SU-DHL-6 (cell line): ENCODE data around the gene RB1.
"Not testable (repeated sequence)": the region's sequence is repeated elsewhere in the genome, so short reads cannot be mapped to it uniquely, and the experiment has no call there.

Experiments
- H2AFZ ChIP-seq: fragments of 200-600 bp; sonication (generic); 2 replicates; pipeline ENCODE4 v1.6.1; 2014; ENCODE audit warnings: low read depth, mild to moderate bottlenecking, moderate library complexity, mixed read lengths, antibody characterized with exemption, low read length; ENCODE audit not compliant: severe bottlenecking
- H3F3A ChIP-seq: fragments of 200-600 bp; shearing (Covaris generic); 2 replicates; pipeline ENCODE4 v1.6.0; 2016; ENCODE audit warnings: antibody characterized with exemption, mild to moderate bottlenecking; ENCODE audit not compliant: insufficient read depth
- H3K27ac ChIP-seq: fragments of 200-600 bp; sonication (generic); 2 replicates; pipeline ENCODE4 v1.5.1; 2016; ENCODE audit warnings: low read depth, mild to moderate bottlenecking, low read length, moderate library complexity, mixed read lengths
- H3K27me3 ChIP-seq: fragments of 200-600 bp; sonication (generic), shearing (Covaris generic); 2 replicates; pipeline ENCODE4 v1.6.0; 2014; ENCODE audit warnings: mild to moderate bottlenecking, low read length
- H3K36me3 ChIP-seq: fragments of 200-600 bp; sonication (generic); 2 replicates; pipeline ENCODE4 v1.6.1; 2014; ENCODE audit warnings: mild to moderate bottlenecking, low read length, mixed read lengths
- H3K4me2 ChIP-seq: fragments of 300-600, 200-600 bp; shearing (Covaris generic), sonication (generic); 2 replicates; pipeline ENCODE4 v1.6.0; 2014; ENCODE audit warnings: low read length, low read depth, mild to moderate bottlenecking; ENCODE audit not compliant: poor library complexity, severe bottlenecking
- H3K4me3 ChIP-seq: fragments of 200-600 bp; sonication (generic); 2 replicates; pipeline ENCODE4 v1.5.1; 2014; ENCODE audit warnings: antibody characterized with exemption, low read length, mild to moderate bottlenecking, mixed read lengths; ENCODE audit not compliant: insufficient read depth, poor library complexity, severe bottlenecking
- H3K79me2 ChIP-seq: fragments of 200-600 bp; sonication (generic); 2 replicates; pipeline ENCODE4 v1.6.1; 2014; ENCODE audit warnings: mild to moderate bottlenecking, low read length, moderate library complexity; ENCODE audit not compliant: insufficient read depth
- H3K9ac ChIP-seq: fragments of 200-600 bp; sonication (generic); 2 replicates; pipeline ENCODE4 v1.7.0; 2014; ENCODE audit warnings: mild to moderate bottlenecking, low read length
- H3K9me2 ChIP-seq: fragments of 200-600 bp; sonication (generic); replicated peaks from 2 replicates; pipeline ENCODE4 v1.6.1; 2014; ENCODE audit warnings: low read length; ENCODE audit not compliant: insufficient read depth
- H3K9me3 ChIP-seq: fragments of 200-600 bp; sonication (generic); 2 replicates; pipeline ENCODE4 v1.6.1; 2014; ENCODE audit warnings: low read length, mixed read lengths; ENCODE audit not compliant: insufficient read depth
- H4K20me1 ChIP-seq: fragments of 200-600 bp; sonication (generic); 2 replicates; pipeline ENCODE4 v1.6.1; 2014; ENCODE audit warnings: low read depth, mild to moderate bottlenecking, antibody characterized with exemption, low read length, moderate library complexity, mixed read lengths
- EZH2phosphoT487 ChIP-seq: fragments of 200-600 bp; sonication (generic), shearing (Covaris generic); conservative IDR thresholded peaks from 2 replicates; pipeline ENCODE4 v1.6.1; 2018; ENCODE audit warnings: mild to moderate bottlenecking, antibody characterized with exemption, low read length, moderate library complexity, mixed read lengths
- TF ChIP-seq, protein P1 (sequence below): fragments of 200-600 bp; sonication (generic); IDR thresholded peaks from one replicate; pipeline ENCODE4 v1.5.1; 2017; ENCODE audit warnings: antibody characterized with exemption, mild to moderate bottlenecking, low read length, moderate library complexity; ENCODE audit not compliant: insufficient read depth, poor library complexity, severe bottlenecking

RB1 gene

DNA sequence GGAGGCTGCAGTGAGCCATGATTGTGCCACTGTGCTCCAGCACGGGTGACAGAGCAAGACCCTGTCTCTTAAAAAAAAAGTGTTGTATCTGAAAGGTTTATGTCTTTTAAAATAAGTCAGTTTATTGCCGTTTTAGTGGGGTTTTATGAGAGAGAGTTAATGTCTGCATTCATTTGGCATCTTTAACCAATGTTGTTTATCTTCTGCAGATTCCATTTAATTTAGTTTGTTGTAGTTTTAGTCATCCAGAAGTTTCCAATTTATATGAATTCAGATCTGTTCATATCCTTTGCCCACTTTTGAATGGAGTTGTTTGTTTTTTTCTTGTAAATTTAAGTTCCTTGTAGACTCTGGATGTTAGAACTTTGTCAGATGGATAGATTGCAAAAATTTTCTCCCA is 146.1 kb downstream of the RB1 start:
- Histone ChIP-seq H3K9me2 (no peaks in the 10 kb centered on the region), H3K9ac (no peak overlapping the region), H3K27ac (no peak overlapping the region), H3K4me2 (no peak overlapping the region), H4K20me1 (no peaks in the 10 kb centered on the region), H3K36me3 (peaks cover 18% of the 10 kb centered on the region), H3K27me3 (no peaks in the 10 kb centered on the region), H3K4me3 (no peak overlapping the region), H2AFZ (no peak overlapping the region), H3K9me3 (0 out of 2 replicates have a peak, but pooled peaks cover 5% of the 10 kb centered on the region), H3F3A (peaks cover 4% of the 10 kb centered on the region; the same call in 1 of the 2 replicates), H3K79me2 (peaks cover 17% of the 10 kb centered on the region)
- TF ChIP-seq EZH2phosphoT487: no peak
- TF ChIP-seq, protein P1, sequence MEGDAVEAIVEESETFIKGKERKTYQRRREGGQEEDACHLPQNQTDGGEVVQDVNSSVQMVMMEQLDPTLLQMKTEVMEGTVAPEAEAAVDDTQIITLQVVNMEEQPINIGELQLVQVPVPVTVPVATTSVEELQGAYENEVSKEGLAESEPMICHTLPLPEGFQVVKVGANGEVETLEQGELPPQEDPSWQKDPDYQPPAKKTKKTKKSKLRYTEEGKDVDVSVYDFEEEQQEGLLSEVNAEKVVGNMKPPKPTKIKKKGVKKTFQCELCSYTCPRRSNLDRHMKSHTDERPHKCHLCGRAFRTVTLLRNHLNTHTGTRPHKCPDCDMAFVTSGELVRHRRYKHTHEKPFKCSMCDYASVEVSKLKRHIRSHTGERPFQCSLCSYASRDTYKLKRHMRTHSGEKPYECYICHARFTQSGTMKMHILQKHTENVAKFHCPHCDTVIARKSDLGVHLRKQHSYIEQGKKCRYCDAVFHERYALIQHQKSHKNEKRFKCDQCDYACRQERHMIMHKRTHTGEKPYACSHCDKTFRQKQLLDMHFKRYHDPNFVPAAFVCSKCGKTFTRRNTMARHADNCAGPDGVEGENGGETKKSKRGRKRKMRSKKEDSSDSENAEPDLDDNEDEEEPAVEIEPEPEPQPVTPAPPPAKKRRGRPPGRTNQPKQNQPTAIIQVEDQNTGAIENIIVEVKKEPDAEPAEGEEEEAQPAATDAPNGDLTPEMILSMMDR: no peak

DNA sequence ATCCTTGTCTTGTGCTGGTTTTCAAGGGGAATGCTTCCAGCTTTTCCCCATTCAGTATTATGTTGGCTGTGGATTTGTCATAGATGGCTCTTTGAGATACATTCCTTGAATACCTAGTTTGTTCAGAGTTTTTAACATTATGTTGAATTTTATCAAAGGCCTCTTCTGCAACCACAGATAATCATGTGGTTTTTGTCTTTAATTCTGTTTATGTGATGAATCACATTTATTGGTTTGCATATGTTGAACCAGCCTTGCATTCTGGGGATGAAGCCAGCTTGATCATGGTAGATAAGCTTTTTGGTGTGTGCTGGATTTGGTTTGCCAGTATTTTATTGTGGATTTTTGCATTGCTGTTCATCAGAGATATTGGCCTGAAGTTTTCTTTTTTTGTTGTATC is 147.6 kb downstream of the RB1 start:
- H3F3A ChIP-seq: not testable (repeated sequence)

DNA sequence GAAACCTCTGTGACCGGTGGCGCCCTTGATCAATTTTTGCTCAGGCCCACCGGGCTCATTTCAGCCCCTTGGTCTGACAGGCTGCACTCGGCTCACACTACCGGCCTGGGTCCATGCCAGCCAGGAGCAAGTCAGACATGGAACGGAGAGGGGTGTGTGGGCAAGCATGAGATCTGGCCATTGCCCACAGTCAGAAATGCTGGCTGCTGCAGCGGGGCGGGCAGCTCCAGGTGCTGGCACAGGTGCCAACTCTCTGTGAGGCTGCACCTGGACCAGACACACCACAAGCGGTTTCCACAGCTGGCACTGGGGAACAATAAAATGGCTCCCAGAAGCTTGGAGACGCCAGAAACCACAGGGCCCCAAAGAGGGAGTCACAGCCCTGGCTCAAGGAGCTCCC is 153.0 kb downstream of the RB1 start:
- Histone ChIP-seq H3K27me3 (no peaks in the 10 kb centered on the region), H3K9me2 (no peaks in the 10 kb centered on the region), H3K36me3 (peaks cover 37% of the 10 kb centered on the region), H3K79me2 (0 out of 2 replicates have a peak, but pooled peaks cover 4% of the 10 kb centered on the region), H2AFZ (no peak overlapping the region), H3K4me2 (no peak overlapping the region), H3K9me3 (no peaks in the 10 kb centered on the region), H4K20me1 (no peaks in the 10 kb centered on the region), H3F3A (no peaks in the 10 kb centered on the region), H3K27ac (no peak overlapping the region), H3K4me3 (no peak overlapping the region), H3K9ac (no peak overlapping the region)
- TF ChIP-seq, protein P1: no peak
- TF ChIP-seq EZH2phosphoT487: no peak

More for the DNA sequence above, 147.6 kb downstream of the RB1 start:
- not testable (repeated sequence) for H2AFZ ChIP-seq, H3K9me3 ChIP-seq, H4K20me1 ChIP-seq, H3K9ac ChIP-seq, H3K27me3 ChIP-seq, H3K9me2 ChIP-seq, H3K27ac ChIP-seq, H3K4me2 ChIP-seq, H3K4me3 ChIP-seq
- Histone ChIP-seq H3K36me3 (peaks cover 18% of the 10 kb centered on the region), H3K79me2 (peaks cover 17% of the 10 kb centered on the region)

DNA sequence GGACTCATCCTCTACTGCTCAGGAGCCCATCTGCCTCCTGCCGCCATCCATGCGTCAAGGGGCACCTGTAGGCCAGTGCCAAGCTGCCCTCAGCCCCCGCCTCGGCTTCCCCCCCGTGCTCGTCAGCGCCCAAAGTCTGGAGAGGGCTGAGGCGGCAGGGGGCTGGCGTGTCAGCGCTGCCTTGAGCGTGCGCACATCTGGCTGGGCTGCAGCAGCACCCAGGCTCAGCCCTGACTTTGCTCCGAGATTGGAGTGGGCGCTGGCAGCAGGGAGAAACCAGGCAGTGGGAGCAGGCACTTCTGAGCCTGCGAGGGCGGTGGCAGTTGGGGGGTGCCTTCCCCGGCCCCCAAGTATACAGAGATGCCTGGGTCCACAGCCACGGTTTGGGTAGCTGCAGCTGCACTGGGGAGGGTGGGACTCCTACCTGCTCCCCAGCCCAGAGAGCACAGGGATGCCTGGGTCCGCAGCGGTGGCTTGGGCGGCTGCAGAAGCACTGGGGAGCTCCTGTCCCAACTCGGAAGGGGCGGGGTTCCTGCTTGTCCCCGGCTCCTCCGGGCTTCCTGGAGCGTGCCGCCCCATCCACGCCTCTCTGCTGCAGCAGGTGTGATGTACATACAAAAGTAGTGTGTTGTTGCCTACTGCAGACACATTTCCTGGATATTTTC is 154.2 kb downstream of the RB1 start:
- H4K20me1 ChIP-seq: no peaks in the 10 kb centered on the region
- no peak overlapping the region for H2AFZ ChIP-seq
- H3K4me2 ChIP-seq: no peak overlapping the region
- H3K27ac ChIP-seq: no peak overlapping the region
- H3K9me2 ChIP-seq: no peaks in the 10 kb centered on the region
- H3F3A ChIP-seq: no peaks in the 10 kb centered on the region
- H3K9me3 ChIP-seq: no peaks in the 10 kb centered on the region
- 0 out of 2 replicates have a peak, but pooled peaks cover under 1% of the 10 kb centered on the region for H3K79me2 ChIP-seq
- no peak overlapping the region for H3K4me3 ChIP-seq
- H3K36me3 ChIP-seq: peaks cover 38% of the 10 kb centered on the region
- TF ChIP-seq, protein P1: no peak
- no peak for TF ChIP-seq EZH2phosphoT487
- H3K27me3 ChIP-seq: no peaks in the 10 kb centered on the region
- no peak overlapping the region for H3K9ac ChIP-seq
